GM12892 (cell line): ENCODE results near the gene FOXP2.

Source experiments
- DNase-seq: peaks from one replicate; pipeline ENCODE4 v3.0.0; 2011; ENCODE audit not compliant: insufficient read length
- FAIRE-seq: peaks from 2 replicates; lab custom pipeline; 2011; peaks lifted over from hg19 to GRCh38; lab: Jason Lieb, UNC
- POLR2A ChIP-seq: IDR thresholded peaks from 2 replicates; pipeline ENCODE4 v1.6.1; 2011; ENCODE audit warnings: low read depth, low read length, control low read depth
- POLR2AphosphoS5 ChIP-seq: IDR thresholded peaks from 2 replicates; pipeline ENCODE4 v1.6.1; 2011; ENCODE audit warnings: low read depth, low read length, control low read depth
- TAF1 ChIP-seq: IDR thresholded peaks from 2 replicates; pipeline ENCODE4 v1.6.1; 2011; ENCODE audit warnings: low read depth, mild to moderate bottlenecking, control low read depth, low read length, borderline replicate concordance

The FOXP2 gene

DNA sequence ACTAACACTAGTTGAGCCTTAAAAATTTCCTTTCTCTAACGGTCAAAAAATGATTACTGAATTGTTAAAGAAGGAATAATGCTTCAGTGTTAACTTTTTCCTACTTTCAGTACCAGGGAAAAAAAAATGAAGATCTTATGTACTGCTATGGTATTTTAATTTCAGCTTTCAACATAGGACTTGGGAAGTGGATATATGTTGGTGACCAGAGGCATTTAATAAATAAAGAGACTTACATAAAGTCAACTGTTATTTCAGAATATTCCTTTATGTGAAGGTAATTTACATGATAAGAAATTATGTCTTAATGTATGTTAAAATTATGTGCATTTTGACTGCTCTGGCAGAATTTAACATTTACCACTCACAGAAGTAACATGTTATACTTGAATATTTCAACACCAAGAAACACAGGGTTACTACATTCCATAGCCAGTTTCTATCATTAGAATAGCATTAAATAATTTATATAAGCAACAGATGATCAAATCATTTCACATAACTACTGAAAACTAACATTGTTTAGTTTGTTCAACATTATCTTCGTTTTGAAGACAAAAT lies 257.0 kb downstream of the FOXP2 start:
- DNase-seq (no peak), FAIRE-seq (no peak)
- TF ChIP-seq TAF1, result no peak
- no peak for TF ChIP-seq POLR2A
- no peak for TF ChIP-seq POLR2AphosphoS5

DNA sequence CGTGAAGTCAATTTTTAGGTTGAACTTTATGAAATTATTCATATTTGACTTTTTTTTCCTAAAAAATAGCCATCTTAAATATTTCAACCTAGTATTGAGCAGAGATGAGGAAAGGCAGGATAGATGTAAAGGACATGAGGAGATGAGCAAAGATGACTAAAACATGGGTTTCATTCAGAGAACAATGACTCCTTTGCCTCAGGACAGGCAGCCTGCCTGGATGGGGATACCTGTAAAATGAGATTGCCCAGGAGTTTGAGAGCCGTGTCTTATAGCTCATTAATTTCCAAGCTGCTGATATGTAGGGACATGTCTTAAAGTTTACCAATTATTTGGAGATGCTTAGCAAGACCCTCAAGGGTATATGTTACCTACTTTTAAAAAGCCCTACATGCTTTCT lies 263.5 kb downstream of the FOXP2 start:
- FAIRE-seq (no peak), DNase-seq (no peak)
- TF ChIP-seq POLR2AphosphoS5 (no peak), TAF1 (no peak), POLR2A (no peak)

DNA sequence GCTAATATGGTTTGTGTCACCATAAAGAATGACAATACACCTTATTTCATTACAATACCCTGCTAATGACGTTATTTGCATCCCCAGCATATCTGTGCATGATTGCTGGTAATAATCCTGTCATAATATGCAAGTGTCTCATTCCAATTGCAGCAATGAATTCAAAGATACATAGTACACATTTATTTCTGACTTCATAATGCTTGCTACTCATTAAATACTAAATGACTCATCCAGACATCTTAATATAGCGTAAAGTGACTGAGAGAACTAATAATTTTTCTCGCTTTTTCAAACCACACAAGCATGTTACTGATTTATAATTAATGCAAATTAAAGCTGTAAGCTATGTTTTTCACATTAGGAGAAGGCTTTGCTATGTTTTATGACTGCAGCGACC lies 272.6 kb downstream of the FOXP2 start:
- FAIRE-seq (no peak), DNase-seq (no peak)
- no peak for TF ChIP-seq TAF1

DNA sequence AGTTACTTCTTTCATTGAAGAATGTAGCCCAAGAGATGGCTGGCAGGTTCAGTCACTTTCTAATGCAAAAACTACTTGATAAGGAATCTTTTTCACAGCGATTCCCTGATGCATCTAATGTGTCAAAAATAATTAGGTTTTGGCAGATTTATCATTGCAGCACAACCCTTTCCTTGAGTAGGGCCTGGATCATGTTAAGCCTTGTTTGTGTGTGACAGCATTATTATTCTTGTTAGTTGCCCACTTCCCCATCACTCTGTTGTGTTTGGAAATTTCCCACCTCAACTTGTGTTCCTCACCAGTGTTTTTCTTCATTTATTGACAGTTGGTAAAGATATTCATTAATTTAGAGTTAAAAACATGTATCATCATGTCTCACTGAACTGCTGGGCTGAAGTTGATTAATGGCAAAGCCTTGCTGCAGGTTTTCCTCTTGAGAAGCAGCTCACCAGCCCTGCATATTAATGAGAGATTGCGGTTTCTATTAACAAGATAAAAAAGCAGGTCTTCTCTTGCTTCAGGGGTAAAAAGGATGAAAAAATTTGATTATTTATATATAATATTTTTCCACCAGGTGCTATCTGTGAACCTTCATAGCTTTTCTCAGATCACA lies 273.9 kb downstream of the FOXP2 start:
- TF ChIP-seq TAF1, result no peak
- TF ChIP-seq POLR2AphosphoS5, result no peak
- TF ChIP-seq POLR2A, result no peak
- no peak for DNase-seq
- no peak for FAIRE-seq

DNA sequence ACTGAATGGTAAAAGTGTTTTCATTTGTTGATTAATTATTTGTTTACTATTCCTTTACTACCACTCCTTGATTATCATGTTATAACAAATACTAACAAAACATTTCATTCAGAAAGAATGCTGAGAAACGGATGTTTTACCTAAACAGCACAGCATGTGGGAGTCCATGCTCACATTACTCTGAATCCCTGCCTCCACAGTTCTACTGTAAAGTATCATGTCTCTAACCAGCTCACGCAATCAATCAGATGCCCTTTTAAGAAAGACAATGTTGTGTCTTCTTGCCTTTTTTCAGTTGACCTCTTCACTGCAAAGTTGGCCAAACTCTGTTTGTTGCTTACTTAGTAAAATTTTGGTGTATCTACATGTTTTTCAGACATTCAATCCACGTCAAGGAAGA lies 274.8 kb downstream of the FOXP2 start:
- FAIRE-seq (peak; percentile 33), DNase-seq (no peak)
- TF ChIP-seq TAF1 (no peak), POLR2A (no peak), POLR2AphosphoS5 (no peak)

DNA sequence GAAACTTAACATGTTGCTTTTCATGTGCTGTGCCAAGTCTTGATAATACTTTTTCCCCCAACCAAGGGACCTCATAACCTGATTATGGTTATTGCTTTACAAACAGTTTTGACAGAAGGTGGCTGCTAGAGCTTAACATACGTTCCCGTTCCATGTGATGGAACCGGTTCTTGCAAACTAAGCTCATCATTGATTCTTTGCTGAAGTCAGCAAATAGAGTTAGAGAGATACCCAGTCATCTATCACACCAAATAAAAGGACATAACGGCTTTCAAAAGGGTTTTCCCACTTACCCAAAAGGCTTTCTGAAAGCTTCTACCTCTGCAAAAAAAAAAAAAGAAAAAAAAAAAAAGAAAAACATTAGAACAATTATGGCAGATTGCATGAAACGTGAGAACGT lies 277.0 kb downstream of the FOXP2 start:
- DNase-seq (no peak), FAIRE-seq (peak; percentile 40)
- TF ChIP-seq POLR2AphosphoS5 (no peak), POLR2A (no peak), TAF1 (no peak)

DNA sequence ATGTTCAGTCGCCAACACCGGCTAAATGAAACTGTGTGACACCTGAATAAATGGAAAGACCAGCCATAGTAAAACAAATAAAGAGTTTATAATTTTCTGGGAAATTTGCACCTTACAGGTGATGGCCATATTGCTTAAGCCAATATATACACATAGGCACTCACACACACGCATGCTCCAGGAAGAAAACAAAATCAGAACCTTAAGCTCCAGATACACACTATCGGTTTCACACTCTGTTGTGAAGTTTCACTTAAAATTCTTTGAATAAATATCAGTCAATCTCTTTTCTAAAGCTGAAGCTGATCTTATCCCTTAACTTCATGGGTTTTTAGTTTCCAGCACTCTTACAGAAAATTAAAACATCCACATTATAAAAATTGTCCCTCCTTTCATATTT lies 280.6 kb downstream of the FOXP2 start:
- FAIRE-seq (no peak), DNase-seq (no peak)
- no peak for TF ChIP-seq POLR2AphosphoS5
- no peak for TF ChIP-seq TAF1
- no peak for TF ChIP-seq POLR2A

DNA sequence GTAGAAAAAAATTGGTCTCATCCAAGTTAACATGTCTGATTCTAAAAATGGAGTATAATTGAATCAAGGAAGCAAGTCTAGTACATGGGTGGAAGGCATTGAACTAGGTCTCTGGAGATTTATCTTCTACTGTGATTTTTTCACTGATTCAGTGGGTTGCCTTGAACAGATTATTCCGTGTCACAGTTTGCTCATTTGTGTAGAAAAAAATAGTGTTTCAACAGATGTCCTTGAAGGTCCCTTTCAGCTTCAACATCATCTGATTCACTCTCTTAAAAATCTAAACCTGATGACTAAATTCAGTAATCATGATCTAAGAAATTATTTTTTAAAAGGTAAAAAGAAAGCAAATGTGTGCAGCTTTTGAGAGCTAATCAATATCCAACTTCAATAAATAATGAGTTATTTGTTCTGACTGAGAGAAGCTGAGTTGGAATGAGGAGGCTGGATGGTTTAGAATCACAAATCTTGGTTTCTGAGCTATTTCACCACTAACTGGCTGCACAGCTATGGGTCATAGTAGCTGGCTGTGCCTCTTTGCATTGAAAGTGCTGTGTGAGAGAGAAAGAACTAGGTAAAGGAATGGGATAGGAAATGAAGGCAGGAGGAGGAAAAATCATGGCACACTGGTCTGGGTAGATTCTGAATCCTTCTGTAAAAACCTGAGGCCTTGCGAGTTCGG lies 285.8 kb downstream of the FOXP2 start:
- no peak for FAIRE-seq
- DNase-seq, result no peak
- TF ChIP-seq POLR2AphosphoS5, result no peak
- no peak for TF ChIP-seq POLR2A
- TF ChIP-seq TAF1, result no peak

DNA sequence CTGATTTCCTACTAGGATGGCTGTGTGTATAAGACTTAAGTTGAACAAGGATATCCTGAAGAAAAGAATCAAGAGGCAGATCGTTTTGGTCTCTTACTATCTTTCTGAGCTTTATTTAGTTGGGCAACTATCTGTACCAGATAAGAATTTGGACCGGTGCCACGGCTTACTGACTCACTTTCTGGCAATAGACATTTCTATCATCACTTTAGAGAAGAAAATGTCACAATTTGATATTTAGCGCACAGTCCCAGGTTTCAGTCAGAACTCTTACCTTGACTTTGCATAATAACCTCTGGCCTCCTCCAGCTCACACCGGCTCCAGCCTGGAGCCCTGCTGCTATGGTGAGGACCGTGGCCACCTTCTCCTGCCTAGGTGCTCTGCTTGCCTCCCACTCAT lies 289.1 kb downstream of the FOXP2 start:
- DNase-seq (no peak), FAIRE-seq (no peak)
- TF ChIP-seq TAF1, result no peak
- no peak for TF ChIP-seq POLR2AphosphoS5
- no peak for TF ChIP-seq POLR2A

DNA sequence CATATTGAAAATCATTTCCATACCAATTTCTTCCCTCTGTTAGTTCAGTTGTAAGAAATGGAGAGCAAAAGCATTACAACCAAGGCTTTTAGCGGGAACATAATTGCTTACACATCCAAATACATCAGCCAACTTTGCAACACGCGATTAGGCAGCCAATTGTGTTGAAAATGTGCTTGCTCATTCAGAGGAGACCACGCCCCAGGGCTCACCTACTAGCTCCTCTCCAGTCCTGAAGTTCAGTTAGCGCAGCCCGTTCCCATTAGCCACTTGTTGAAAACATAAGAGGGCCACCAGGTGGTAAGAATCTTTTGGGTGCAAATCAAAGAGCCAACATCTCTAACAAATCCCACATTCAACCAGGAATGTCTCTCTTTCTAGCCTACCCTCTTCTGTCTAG lies 294.0 kb downstream of the FOXP2 start:
- FAIRE-seq (no peak), DNase-seq (no peak)
- TF ChIP-seq POLR2A (no peak), TAF1 (no peak), POLR2AphosphoS5 (no peak)

DNA sequence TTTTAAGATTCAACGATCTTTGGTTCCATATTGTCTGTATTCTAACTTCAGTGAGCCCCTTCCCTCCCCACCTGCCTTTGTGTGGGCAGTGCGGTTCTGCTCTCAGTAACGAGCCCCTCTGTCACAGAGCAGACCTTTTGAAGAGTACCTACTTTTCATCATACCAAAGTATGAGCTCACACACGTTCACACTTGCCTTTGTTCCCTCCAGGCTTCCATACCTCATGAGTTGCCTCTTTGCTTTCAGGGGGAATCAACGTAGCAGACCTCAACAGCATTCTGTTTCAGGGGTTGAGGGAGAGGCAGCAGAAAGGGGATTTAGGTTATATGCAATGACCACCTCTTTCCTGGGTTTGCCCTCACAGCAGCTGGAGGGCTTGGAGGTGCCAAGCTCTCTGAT lies 295.9 kb downstream of the FOXP2 start:
- no peak for FAIRE-seq
- TF ChIP-seq POLR2A (no peak), TAF1 (no peak), POLR2AphosphoS5 (no peak)
- no peak for DNase-seq

DNA sequence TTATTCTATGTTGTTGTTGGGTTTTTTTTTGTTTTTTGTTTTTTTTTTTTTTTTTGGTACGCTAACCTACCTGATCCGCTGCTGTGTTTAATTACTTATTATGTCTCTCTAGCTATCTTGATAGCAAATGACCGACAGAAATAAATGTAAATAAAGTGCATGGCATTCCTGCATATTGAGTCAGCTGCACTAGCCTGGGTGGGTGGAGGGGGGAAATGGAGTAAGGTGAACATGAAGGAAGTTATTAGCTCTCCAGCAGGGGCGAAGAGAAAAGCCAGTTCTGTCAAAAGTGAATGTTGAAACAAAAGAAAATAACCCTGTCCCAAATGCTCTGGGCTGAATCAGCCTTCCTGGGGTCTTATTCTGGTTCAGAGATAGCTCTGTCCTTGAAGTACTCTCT lies 296.6 kb downstream of the FOXP2 start:
- no peak for DNase-seq
- TF ChIP-seq POLR2AphosphoS5 (no peak), TAF1 (no peak), POLR2A (no peak)
- FAIRE-seq, result no peak
